ENCODE measurements around the gene FZD7.

The FZD7 gene

GRCh38 chr2:202014318-202014717 is 19.3 kb upstream of the FZD7 start:
- no peak for DNase-seq (ENCODE audit: low read depth)

- no peak for DNase-seq (ENCODE audit: low read depth)
Measured at GRCh38 chr2:202014759-202015211, 18.9 kb upstream of the FZD7 start.

- no peak for DNase-seq (ENCODE audit: low read depth)
Measured at GRCh38 chr2:202015471-202015870, 18.2 kb upstream of the FZD7 start.

GRCh38 chr2:202016579-202017227 is 17.0 kb upstream of the FZD7 start:
- no peak for DNase-seq (ENCODE audit: low read depth)

- DNase-seq (ENCODE audit: low read depth), result no peak
Measured at GRCh38 chr2:202017940-202018339, 15.7 kb upstream of the FZD7 start.

GRCh38 chr2:202018950-202019349 is 14.7 kb upstream of the FZD7 start:
- DNase-seq (ENCODE audit: low read depth), result no peak

GRCh38 chr2:202019689-202020450 is 13.8 kb upstream of the FZD7 start:
- DNase-seq (ENCODE audit: low read depth), result no peak

GRCh38 chr2:202022755-202023154 is 10.9 kb upstream of the FZD7 start:
- no peak for DNase-seq (ENCODE audit: low read depth)

- no peak for DNase-seq (ENCODE audit: low read depth)
Measured at GRCh38 chr2:202023198-202023903, 10.3 kb upstream of the FZD7 start.

GRCh38 chr2:202023904-202024266 is 9.8 kb upstream of the FZD7 start:
- DNase-seq (ENCODE audit: low read depth), result no peak

- DNase-seq (ENCODE audit: low read depth), result no peak
Measured at GRCh38 chr2:202024871-202025270, 8.8 kb upstream of the FZD7 start.

- no peak for DNase-seq (ENCODE audit: low read depth)
Measured at GRCh38 chr2:202025816-202026215, 7.8 kb upstream of the FZD7 start.

- DNase-seq (ENCODE audit: low read depth), result no peak
Measured at GRCh38 chr2:202026507-202026906, 7.1 kb upstream of the FZD7 start.

GRCh38 chr2:202030691-202031090 is 3.0 kb upstream of the FZD7 start:
- no peak for DNase-seq (ENCODE audit: low read depth)

- no peak for DNase-seq (ENCODE audit: low read depth)
Measured at GRCh38 chr2:202031246-202031951, 2.3 kb upstream of the FZD7 start.

- no peak for DNase-seq (ENCODE audit: low read depth)
Measured at GRCh38 chr2:202032846-202033316, 774 bp upstream of the FZD7 start.

GRCh38 chr2:202034249-202035088 is 814 bp downstream of the FZD7 start:
- no peak for DNase-seq (ENCODE audit: low read depth)

- DNase-seq (ENCODE audit: low read depth), result no peak
Measured at GRCh38 chr2:202035089-202035940, 1.7 kb downstream of the FZD7 start.

- DNase-seq (ENCODE audit: low read depth), result no peak
Measured at GRCh38 chr2:202035941-202036372, 2.3 kb downstream of the FZD7 start.

- no peak for DNase-seq (ENCODE audit: low read depth)
Measured at GRCh38 chr2:202036601-202037037, 3.0 kb downstream of the FZD7 start.

All from stimulated activated CD8-positive, alpha-beta memory T cell treated with anti-CD3 and anti-CD28 coated beads, Interleukin-12 subunit alpha, Interleukin-12 subunit beta, amount 100 ng/mL, for 1 hour (primary cell).